NCI-H1694 treated with DMSO at 0.1 percent for 48 hours (cell line): Measurements from ENCODE around the gene C12orf54.
"Not testable (repeated sequence)": the region's sequence is repeated elsewhere in the genome, so short reads cannot be mapped to it uniquely, and the experiment has no call there.

ENCODE experiments used
- DNase-seq: peaks from one replicate; lab custom pipeline; 2025; lab: John Stamatoyannopoulos, UW

The C12orf54 gene

GRCh38 chr12:48482198-48482597, at the start of gene C12orf54:
C12orf54 (plus strand) TSS chr12:48482498; CDS start chr12:48483297, 799 bp downstream.
- DNase-seq = no peak

GRCh38 chr12:48434016-48434415, 48.3 kb upstream of the C12orf54 start:
- not testable (repeated sequence) for DNase-seq

DNA sequence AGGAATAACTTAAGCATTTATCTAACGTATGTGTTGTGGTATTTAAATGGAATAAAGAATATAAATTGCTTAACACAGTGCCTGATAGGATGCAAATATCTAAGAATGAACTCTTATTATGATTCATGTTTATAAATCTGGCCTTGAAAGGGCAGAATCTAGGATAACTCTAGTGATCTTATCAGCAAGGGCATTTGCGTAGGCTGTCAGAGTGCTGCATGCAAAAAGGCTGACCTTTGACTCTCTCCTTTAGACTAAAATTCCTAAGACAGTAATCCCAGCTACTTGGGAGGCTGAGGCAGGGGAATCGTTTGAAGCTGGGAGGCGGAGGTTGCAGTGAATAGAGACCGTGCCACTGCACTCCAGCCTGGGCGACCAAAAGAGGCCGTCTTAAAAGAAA, 41.2 kb upstream of the C12orf54 start:
- DNase-seq = no peak

DNA sequence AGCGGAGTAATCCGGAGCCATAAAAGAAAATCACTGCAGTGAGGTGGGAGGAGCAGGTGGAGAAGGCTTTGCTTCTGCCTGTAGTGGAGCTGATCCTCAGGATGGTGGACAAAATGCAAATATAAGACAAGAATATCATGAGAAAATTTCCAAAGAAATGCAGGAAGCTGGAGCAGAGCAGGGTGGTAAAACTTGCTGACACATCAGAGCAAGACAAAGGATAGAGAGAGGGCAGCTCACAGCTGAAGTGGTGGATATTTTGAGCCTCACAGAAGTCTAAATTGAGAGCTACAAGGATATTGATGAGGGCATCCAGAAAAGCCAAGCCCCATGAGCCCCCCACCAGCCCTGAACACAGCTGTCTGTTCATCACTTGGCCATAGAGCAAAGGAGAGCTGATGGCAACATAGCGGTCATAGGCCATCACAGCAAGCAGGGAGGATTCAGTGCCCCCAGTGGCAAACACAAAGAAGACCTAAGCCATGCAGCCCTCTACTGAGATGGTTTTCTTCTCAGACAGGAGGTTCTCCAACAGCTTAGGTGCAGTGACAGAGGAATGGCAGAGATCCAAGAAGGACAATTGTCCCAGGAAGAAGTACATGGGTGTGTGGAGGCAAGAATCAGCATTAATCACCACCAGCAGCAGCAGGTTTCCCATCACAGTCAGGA, 40.0 kb upstream of the C12orf54 start:
- no peak for DNase-seq

GRCh38 chr12:48445538-48445937, 36.8 kb upstream of the C12orf54 start:
- DNase-seq = no peak

GRCh38 chr12:48446161-48446776, 36.0 kb upstream of the C12orf54 start:
- no peak for DNase-seq

- no peak for DNase-seq
These were observed 34.5 kb upstream of the C12orf54 start for GRCh38 chr12:48447755-48448154.

DNA sequence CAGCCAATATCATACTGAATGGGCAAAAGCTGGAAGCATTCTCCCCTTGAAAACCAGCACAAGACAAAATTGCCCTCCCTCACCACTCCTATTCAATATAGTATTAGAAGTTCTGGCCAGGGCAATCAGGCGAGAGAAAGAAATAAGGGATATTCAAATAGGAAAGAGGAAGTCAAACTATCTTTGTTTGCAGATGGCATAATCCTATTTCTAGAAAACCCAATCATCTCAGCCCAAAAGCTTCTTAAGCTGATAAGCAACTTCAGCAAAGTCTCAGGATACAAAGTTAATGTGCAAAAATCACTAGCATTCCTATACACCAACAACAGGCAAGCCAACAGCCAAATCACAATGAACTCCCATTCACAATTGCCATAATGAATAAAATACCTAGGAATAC, 30.9 kb upstream of the C12orf54 start:
- no peak for DNase-seq

GRCh38 chr12:48452961-48453360, 29.3 kb upstream of the C12orf54 start:
- not testable (repeated sequence) for DNase-seq

DNA sequence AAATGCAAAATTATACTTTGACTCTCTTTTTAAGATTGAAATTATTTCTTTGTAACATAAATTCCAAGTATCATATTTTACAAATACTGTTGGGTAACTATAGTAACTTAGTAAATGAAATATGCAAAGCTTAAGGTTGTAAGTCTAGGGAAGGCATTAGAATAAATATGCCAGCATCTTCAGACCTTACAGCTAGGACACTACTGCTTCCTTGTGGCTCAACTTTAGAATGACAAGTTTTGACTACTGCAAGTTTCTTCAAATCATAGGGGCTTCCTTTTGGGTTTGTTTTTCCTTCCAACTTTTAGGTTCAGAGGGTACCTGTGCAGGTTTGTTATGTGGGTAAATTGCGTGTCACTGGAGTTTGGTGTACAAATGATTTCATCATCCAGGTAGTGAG, 27.6 kb upstream of the C12orf54 start:
- no peak for DNase-seq

- DNase-seq = no peak
These were observed 27.2 kb upstream of the C12orf54 start for GRCh38 chr12:48455116-48455515.

GRCh38 chr12:48459259-48459658, 23.0 kb upstream of the C12orf54 start:
- DNase-seq = no peak

DNA sequence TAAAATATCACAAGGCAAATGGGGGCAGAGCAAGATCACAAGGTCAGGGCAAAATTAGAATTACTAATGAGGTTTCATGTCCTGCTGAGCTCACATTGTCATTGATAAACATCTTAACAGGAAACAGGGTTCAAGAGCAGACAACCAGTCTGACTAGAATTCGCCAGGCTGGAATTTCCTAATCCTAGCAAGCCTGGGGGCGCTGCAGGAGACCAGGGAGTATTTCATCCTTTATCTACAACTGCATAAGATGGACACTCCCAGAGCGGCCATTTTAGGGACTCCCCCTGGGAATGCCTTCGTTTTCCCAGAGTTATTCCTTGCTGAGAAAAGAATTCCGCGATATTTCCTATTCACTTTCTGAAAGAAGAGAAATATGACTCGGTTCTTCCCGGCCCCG, 13.3 kb upstream of the C12orf54 start:
- not testable (repeated sequence) for DNase-seq

DNA sequence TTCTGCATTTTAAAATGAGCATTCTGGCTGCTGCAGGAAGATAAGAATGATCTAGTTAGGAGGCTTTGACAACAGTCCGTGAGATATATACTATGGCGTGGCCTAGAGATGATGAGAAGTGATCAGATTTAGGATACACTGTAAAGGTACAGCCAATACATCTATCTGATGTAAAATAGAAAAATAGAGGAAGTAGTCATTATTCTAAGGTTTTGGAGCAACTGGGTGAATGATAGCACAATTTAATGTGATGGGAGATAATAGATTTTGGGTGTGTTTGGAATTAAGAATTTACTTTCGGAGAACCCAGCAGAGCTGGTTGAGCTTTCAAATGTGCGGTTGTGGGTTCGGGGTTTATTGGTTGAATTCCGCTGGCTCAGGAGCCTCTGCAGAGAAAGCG, 10.0 kb upstream of the C12orf54 start, which contains the start of gene ANP32D:
ANP32D (plus strand) TSS at position 301 of the 400 bp plus-strand sequence. CDS start 106 bp downstream, outside the sequence.
- DNase-seq = no peak

DNA sequence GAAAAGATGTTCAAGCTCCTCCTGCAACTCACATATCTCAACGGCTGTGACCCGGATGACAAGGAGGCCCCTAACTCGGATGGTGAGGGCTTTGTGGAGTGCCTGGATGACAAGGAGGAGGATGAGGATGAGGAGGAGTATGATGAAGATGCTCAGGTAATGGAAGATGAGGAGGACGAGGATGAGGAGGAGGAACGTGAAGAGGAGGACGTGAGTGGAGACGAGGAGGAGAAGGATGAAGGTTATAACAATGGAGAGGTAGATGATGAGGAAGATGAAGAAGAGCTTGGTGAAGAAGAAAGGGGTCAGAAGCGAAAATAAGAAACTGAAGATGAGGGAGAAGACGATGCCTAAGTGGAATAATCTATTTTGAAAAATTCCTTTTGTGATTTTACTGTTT, 9.2 kb upstream of the C12orf54 start:
- no peak for DNase-seq

GRCh38 chr12:48474497-48474896, 7.8 kb upstream of the C12orf54 start:
- DNase-seq = not testable (repeated sequence)

DNA sequence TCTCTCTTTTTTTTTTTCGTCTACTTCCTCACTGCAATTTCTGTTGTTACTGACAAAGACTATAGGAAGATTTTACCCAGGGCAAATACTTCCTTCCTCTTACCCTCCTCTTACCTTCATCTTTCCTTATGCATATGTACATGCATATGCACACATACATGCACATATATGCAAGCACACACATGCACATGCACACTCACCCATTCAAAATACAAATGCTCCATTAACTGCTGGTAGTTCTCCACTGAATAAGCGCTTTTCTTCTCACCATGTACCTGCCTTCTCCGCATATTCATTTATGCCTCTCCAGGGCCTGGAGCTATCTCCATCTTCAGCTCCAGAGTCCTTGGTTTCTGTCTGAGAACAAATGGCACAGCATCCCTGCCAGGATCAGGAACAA, 632 bp downstream of the C12orf54 start:
- no peak for DNase-seq

DNA sequence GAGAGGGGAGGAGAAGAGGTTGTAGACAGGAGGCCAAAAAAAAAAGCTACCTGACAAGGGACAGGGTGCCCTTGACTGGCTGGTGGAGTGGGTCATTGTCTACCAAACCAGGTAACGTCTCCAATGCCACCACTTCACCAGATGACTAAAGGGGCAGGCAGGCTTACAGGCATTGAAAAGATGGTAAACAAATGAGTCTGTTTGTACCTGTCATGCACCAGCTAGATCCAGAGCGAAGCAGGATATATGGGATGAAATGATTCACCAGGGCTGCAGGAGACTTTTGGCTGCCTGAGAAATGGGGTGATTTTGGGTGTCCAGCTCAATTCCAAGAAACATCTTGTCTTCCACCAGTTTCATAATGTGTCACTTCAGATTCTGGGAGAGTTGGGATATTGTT, 4.0 kb downstream of the C12orf54 start:
- DNase-seq = no peak

DNA sequence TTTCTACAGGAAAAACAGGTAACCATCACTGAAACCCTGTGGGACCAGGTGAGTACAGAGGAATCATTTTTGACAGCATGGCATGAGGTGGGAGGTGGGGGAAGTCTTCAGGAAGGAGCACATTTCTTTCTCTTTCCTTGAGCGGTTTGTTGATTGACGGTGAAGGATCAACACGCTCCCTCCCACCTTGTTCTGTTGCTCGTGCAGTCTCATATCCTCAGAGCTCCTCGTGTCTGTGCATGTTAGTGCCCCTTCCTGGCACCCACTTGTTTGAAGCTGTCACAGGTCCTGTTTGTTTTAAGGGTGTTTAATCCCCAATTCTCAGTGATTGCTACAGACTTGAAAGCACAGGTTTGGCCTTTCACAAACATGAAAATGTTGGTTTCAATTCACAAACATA, 4.4 kb downstream of the C12orf54 start:
- no peak for DNase-seq

- DNase-seq = no peak
These were observed 6.7 kb downstream of the C12orf54 start for GRCh38 chr12:48489012-48489411.

- not testable (repeated sequence) for DNase-seq
These were observed 7.2 kb downstream of the C12orf54 start for GRCh38 chr12:48489456-48489855.

GRCh38 chr12:48500281-48500680, 18.0 kb downstream of the C12orf54 start:
- DNase-seq = not testable (repeated sequence)

DNA sequence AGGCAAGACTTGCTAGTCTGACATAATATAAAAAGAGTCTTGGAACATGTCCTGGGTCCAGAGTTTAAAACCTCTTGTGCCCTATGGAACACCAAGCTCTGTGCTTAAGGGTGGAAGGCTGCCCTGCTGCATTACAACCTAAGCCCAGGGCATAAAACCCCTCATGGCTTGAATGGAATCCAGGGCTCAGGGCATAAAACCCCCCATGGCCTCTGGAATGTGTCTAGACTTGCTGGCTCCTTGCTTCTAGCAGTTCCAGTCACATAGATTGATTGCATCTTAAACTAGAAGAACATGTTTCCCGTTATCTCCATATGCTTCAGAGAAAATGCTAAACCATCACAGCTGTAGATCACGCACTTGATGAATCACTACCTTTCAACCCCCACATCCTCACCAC, 24.5 kb downstream of the C12orf54 start:
- not testable (repeated sequence) for DNase-seq

DNA sequence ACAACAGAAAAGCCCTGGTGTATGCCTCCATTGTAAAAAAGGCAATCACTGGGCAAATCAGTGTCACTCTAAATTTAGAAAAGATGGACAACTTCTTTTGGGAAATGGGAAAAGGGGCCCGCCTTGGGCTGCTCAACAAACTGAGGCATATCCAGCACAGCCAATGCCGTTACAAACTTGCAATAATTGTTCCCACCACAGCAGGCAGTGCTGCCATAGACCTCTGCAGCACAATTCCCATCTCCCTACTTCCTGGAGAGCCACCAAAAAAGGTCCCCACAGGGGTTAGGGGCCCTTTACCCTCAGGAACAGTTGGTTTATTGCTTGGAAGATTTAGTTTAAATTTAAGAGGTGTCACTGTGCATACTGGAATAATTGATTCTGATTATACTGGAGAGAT, 26.7 kb downstream of the C12orf54 start:
- no peak for DNase-seq
